Natural killer cell treated with Interleukin-12 subunit alpha and Interleukin-12 subunit beta and Interleukin-15 and Interleukin-18, amount 100 ng/mL, for 72 hours (primary cell): Measurements from ENCODE around the gene YJU2. TPM values are rescaled to one million over a fixed set of nuclear protein-coding genes. Genes with fewer than 3 reads are reported as not detected.
A peak's percentile ranks its signal among the peaks of the same experiment; 100 is the strongest.

ENCODE experiments used
- ATAC-seq, 2 donors: fragments of 150-1000 bp; cut with Tn5 transposase in 1 of 2; sonication (Bioruptor Pico), chemical (Tn5 transposase) in 1 of 2; 2 replicates each; pipeline ENCODE4 v1.10.0; 2021
- DNase-seq: peaks from one replicate; pipeline ENCODE4 v3.0.0; 2022; ENCODE audit warnings: low spot score
- H3K27ac Mint-ChIP-seq, 2 donors: 1 replicate in 1 of 2; 2 replicates in 1 of 2; pipeline ENCODE4 v1.8.0; 2022; ENCODE audit warnings: mixed read lengths in 2 of 2, mild to moderate bottlenecking in 1 of 2, moderate library complexity in 1 of 2
- H3K27me3 Mint-ChIP-seq, 2 donors: 1 replicate in 1 of 2; 2 replicates in 1 of 2; pipeline ENCODE4 v1.8.0; 2022; ENCODE audit warnings: mixed read lengths in 2 of 2
- H3K36me3 Mint-ChIP-seq: one replicate; pipeline ENCODE4 v1.8.0; 2022; ENCODE audit warnings: mixed read lengths
- H3K4me1 Mint-ChIP-seq, 2 donors: 1 replicate in 1 of 2; 2 replicates in 1 of 2; pipeline ENCODE4 v1.8.0; 2022; ENCODE audit warnings: low read depth in 2 of 2, mixed read lengths in 2 of 2, mild to moderate bottlenecking in 1 of 2
- H3K4me3 Mint-ChIP-seq: one replicate; pipeline ENCODE4 v1.8.0; 2022; ENCODE audit warnings: mixed read lengths
- H3K9me3 Mint-ChIP-seq: 2 replicates; pipeline ENCODE4 v1.8.0; 2022; ENCODE audit warnings: mixed read lengths
- total RNA-seq, 2 donors: library from RNA; stranded (reverse); gene quantifications; one replicate each; pipeline ENCODE4 v1.2.3, GENCODE V29; 2022

Gene YJU2
- 10 to 100 TPM; 30.2 to 33.3 TPM for total RNA-seq

DNA sequence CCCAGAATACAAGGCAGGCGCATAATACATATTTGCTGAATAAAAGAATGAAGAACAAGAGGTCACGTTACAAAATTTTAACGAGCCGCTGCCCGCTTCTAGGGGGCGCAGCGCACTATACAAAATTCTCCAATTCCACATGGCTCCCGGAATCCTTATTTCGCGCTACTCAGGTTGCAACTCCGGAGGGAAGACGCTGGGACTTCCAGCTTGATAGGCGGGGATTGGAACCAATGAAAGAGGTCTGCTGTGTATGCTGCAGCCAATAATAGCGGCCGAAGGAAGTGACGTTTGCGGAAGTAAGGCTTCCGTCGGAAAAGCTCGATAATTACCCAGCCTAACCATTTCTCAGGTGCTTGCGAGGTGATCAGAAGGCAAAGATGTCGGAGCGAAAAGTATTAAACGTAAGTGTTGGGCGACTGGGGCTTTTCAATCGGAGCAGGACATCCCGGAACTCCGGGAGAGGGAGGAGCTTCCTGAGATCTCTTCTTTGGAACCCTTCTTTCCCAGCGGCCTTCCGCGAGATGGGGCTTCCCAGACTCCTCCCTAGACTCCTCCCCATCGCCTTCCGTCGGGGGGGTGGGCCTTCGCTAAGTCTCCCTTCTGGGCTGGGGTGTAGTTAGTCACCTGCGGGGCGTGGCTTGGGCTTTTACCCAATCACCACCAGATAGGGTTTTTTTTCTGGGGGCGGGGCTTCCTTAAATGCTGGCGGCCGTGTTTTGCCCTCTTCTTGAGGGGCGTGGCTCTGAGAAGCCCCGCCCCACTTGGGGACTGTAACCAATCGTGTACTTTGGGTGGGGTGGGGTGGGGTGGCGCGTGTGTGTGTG, at the start of gene YJU2:
YJU2 (plus strand) TSS at position 314 of the 827 bp plus-strand sequence; CDS start at position 381, 67 bp downstream.
- Mint-ChIP-seq H3K4me3 (peak within 1 kb of the TSS; percentile 86), H3K27ac (peak within 1 kb of the TSS; percentile 90 to 99), H3K9me3 (no peaks in the 10 kb centered on the region), H3K27me3 (no peaks in the 10 kb centered on the region), H3K36me3 (peaks cover 18% of the 10 kb centered on the region), H3K4me1 (peaks cover 15 to 26% of the 10 kb centered on the region in 2 donors)
- ATAC-seq = peak; percentile 98 to 99
- DNase-seq = peak; percentile 100

DNA sequence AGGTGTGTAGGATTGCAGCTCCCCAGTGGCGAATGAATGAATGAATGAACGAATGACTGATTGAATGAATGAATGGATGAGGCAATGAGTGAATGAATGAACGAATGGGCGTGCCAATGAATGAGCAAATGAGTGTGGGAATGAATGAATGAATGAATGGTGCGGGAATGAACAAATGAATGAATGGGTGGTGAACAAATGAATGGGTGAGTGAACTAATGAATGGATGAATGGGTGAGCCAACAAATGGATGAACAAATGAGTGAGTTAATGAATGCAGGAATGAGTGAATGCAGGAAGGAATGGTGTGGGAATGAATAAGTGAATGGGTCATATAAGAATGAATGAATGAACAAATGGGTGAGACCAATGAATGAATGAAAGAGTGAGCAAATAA, 49.7 kb upstream of the YJU2 start:
- Mint-ChIP-seq H3K36me3 (peaks cover 11% of the 10 kb centered on the region), H3K4me3 (peak overlapping the region; percentile 37), H3K27ac (peak overlapping the region in 1 of 2 donors; percentile 5), H3K4me1 (peaks cover 11 to 16% of the 10 kb centered on the region in 2 donors), H3K9me3 (peaks cover 8% of the 10 kb centered on the region), H3K27me3 (peaks cover 39 to 45% of the 10 kb centered on the region in 2 donors)
- no peak for ATAC-seq
- DNase-seq = no peak

DNA sequence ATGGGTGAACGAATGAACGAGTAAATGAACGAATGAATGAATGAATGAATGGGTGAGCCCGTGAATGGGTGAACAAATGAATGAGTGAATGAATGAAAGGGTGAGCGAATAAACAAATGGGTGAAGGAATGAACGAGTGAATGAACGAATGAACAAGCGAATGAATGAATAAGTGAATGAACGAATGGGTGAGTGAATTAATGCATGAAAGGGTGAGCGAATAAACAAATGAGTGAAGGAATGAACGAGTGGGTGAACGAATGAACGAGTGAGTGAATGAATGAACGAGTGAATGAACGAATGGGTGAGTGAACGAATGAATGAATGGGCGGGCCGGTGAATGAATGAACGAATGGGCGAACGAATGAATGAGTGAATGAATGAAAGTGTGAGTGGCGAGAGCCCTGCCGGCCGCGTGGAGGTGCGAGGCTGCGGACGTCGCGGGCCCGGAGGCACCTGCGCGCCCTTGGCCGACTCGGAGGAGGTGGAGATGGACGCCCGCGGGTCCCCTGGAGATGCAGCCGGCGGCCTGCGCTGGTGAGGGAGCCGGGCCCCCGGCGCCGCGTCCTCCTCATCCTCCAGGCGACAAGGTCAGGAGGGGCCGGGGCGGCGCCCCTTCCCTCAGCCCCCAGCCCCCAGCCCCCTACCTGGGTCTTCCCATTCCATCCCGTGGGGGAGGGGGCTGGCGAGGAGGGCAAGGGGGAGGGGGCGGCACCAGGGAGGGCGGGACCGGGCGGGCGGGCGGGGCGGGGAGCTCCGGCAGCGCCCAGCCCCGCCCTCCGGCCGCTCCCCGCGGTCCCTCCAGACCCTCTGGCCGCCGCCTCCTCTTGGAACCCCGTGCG, 49.0 kb upstream of the YJU2 start:
- Mint-ChIP-seq H3K9me3 (peaks cover 8% of the 10 kb centered on the region), H3K4me3 (no peak overlapping the region), H3K27me3 (peaks cover 39 to 45% of the 10 kb centered on the region in 2 donors), H3K27ac (peak overlapping the region in 1 of 2 donors; percentile 5), H3K36me3 (peaks cover 11% of the 10 kb centered on the region), H3K4me1 (peaks cover 11 to 16% of the 10 kb centered on the region in 2 donors)
- DNase-seq (no peak), ATAC-seq (no peak)

- peaks cover 11% of the 10 kb centered on the region for H3K36me3 Mint-ChIP-seq
- H3K4me3 Mint-ChIP-seq = no peak overlapping the region
- ATAC-seq = no peak
- H3K27me3 Mint-ChIP-seq = peaks cover 36 to 45% of the 10 kb centered on the region in 2 donors
- peaks cover 11 to 16% of the 10 kb centered on the region in 2 donors for H3K4me1 Mint-ChIP-seq
- DNase-seq = no peak
- H3K27ac Mint-ChIP-seq = no peak overlapping the region
- H3K9me3 Mint-ChIP-seq = peaks cover 8% of the 10 kb centered on the region
Observed at GRCh38 chr19:4198467-4199126, 48.3 kb upstream of the YJU2 start.

- Mint-ChIP-seq H3K27me3 (peaks cover 29 to 37% of the 10 kb centered on the region in 2 donors), H3K9me3 (peaks cover 8% of the 10 kb centered on the region), H3K27ac (no peak overlapping the region), H3K36me3 (peaks cover 11% of the 10 kb centered on the region), H3K4me1 (peaks cover 11 to 17% of the 10 kb centered on the region in 2 donors), H3K4me3 (no peak overlapping the region)
- ATAC-seq = peak in 1 of 2 donors; percentile 25
- no peak for DNase-seq
Observed at GRCh38 chr19:4199699-4200293, 47.1 kb upstream of the YJU2 start.

DNA sequence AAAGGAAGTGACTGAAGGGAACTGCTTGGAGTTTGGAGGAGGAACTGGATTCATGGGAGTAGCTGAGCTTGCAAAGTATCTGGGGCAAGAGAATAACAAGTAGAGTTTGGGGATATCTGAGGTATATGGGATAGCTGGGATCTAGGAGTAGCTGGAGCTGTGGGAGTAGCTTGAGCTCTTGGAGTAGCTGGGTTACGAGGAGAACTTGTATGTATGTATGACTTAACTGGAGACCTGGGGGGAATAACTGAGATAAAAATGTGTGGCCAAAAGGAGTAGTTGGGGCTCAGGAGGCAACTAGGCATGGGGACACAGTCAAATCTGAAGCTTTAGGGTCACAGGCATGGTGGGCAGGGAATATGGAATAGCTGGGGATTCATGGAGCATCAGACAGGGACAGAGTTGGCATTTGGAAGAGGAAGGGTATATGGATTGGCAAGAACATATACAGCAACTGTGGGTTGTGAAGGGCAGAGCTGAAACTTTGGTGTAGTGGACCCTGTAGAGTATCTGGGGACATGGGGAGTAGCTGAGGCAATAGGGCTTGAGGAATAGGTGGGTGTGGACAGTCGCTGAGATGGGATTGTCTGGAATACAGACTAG, 45.8 kb upstream of the YJU2 start:
- no peak overlapping the region for H3K4me3 Mint-ChIP-seq
- peaks cover 25 to 33% of the 10 kb centered on the region in 2 donors for H3K27me3 Mint-ChIP-seq
- H3K9me3 Mint-ChIP-seq = peaks cover 8% of the 10 kb centered on the region
- peaks cover 11 to 17% of the 10 kb centered on the region in 2 donors for H3K4me1 Mint-ChIP-seq
- H3K36me3 Mint-ChIP-seq = peaks cover 11% of the 10 kb centered on the region
- DNase-seq = no peak
- no peak for ATAC-seq
- no peak overlapping the region for H3K27ac Mint-ChIP-seq

- H3K36me3 Mint-ChIP-seq = peaks cover 11% of the 10 kb centered on the region
- ATAC-seq (no peak), DNase-seq (no peak)
- peaks cover 11 to 17% of the 10 kb centered on the region in 2 donors for H3K4me1 Mint-ChIP-seq
- no peak overlapping the region for H3K4me3 Mint-ChIP-seq
- H3K27ac Mint-ChIP-seq = no peak overlapping the region
- H3K27me3 Mint-ChIP-seq = peaks cover 26 to 30% of the 10 kb centered on the region in 2 donors
- H3K9me3 Mint-ChIP-seq = peaks cover 8% of the 10 kb centered on the region
Observed at GRCh38 chr19:4201798-4202197, 45.1 kb upstream of the YJU2 start.

GRCh38 chr19:4206818-4207484, 39.9 kb upstream of the YJU2 start:
- Mint-ChIP-seq H3K4me3 (no peak overlapping the region), H3K9me3 (no peaks in the 10 kb centered on the region), H3K4me1 (peaks cover 0 to 6% of the 10 kb centered on the region in 2 donors), H3K27ac (no peak overlapping the region), H3K36me3 (no peaks in the 10 kb centered on the region), H3K27me3 (peaks cover 0 to 4% of the 10 kb centered on the region in 2 donors)
- DNase-seq (no peak), ATAC-seq (no peak)

- Mint-ChIP-seq H3K9me3 (no peaks in the 10 kb centered on the region), H3K27me3 (peaks cover 0 to 8% of the 10 kb centered on the region in 2 donors), H3K4me1 (peaks cover 0 to 10% of the 10 kb centered on the region in 2 donors), H3K27ac (no peak overlapping the region), H3K4me3 (no peak overlapping the region), H3K36me3 (no peaks in the 10 kb centered on the region)
- ATAC-seq (no peak), DNase-seq (no peak)
Observed at GRCh38 chr19:4208385-4209094, 38.3 kb upstream of the YJU2 start.

GRCh38 chr19:4210166-4210731, 36.6 kb upstream of the YJU2 start:
- peaks cover 11 to 20% of the 10 kb centered on the region in 2 donors for H3K4me1 Mint-ChIP-seq

GRCh38 chr19:4213116-4213515, 33.8 kb upstream of the YJU2 start:
- H3K27me3 Mint-ChIP-seq = peaks cover 0 to 7% of the 10 kb centered on the region in 2 donors
- H3K27ac Mint-ChIP-seq = no peak overlapping the region
- ATAC-seq (no peak), DNase-seq (no peak)
- no peak overlapping the region for H3K4me3 Mint-ChIP-seq
- H3K36me3 Mint-ChIP-seq = no peaks in the 10 kb centered on the region
- peaks cover 11 to 20% of the 10 kb centered on the region in 2 donors for H3K4me1 Mint-ChIP-seq
- H3K9me3 Mint-ChIP-seq = no peaks in the 10 kb centered on the region

More at GRCh38 chr19:4210166-4210731, 36.6 kb upstream of the YJU2 start:
- no peak overlapping the region for H3K27ac Mint-ChIP-seq
- H3K9me3 Mint-ChIP-seq = no peaks in the 10 kb centered on the region
- no peak for ATAC-seq
- peaks cover 0 to 11% of the 10 kb centered on the region in 2 donors for H3K27me3 Mint-ChIP-seq
- no peak for DNase-seq
- no peaks in the 10 kb centered on the region for H3K36me3 Mint-ChIP-seq
- H3K4me3 Mint-ChIP-seq = no peak overlapping the region

DNA sequence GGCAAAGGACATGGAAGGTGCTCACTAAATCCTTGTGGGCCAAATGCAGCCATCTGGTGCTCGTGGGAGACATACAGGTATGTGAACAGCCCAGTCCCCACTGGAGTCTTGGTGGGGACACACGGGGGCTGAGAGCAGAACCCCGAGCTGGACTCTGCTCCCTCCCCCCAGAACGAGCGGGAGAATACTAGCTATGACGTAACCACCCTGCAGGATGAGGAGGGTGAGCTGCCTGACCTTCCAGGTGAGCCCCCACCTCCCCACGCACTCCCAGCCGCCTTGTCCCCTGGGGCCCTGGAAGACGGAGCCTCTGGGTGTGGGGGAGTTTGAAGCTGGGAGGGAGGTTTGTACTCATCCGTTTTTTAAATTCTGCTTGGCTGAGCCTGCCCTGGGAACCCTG, 31.1 kb upstream of the YJU2 start:
- no peak for ATAC-seq
- Mint-ChIP-seq H3K4me3 (no peak overlapping the region), H3K4me1 (peaks cover 11 to 17% of the 10 kb centered on the region in 2 donors), H3K36me3 (no peaks in the 10 kb centered on the region), H3K27ac (no peak overlapping the region), H3K9me3 (no peaks in the 10 kb centered on the region), H3K27me3 (peaks cover 0 to 7% of the 10 kb centered on the region in 2 donors)
- no peak for DNase-seq
